Activated CD4-positive, alpha-beta T cell treated with anti-CD3 and anti-CD28 coated beads, Interleukin-2, amount 50 U/mL, for 48 hours (primary cell): ENCODE results near the gene BRD4.
"Not testable (repeated sequence)": the region's sequence is repeated elsewhere in the genome, so short reads cannot be mapped to it uniquely, and the experiment has no call there.

ENCODE experiments used
- DNase-seq, 2 experiments: peaks; one replicate each; pipeline ENCODE4 v3.0.0-alpha.2; 2020

BRD4 gene

DNA sequence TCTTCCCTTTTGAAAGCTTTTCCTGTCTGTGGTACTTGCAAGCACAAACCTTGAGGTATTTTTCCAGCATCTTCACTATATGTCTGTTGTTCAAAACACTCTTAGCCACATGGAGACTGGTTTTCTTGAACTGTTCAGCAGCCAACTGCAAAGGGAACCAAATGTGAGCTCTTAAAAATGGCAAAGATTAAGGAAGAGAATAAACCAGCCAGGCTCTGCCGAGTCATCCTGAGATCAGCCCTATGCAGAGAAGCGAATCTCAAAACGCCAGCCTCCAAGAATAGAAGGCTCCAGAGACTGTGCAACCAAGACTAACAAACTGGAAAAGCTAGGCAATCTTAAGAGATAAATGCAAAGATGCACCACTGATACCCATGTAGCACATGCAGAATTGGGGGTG lies 26.6 kb upstream of the BRD4 start:
- DNase-seq: no peak

DNA sequence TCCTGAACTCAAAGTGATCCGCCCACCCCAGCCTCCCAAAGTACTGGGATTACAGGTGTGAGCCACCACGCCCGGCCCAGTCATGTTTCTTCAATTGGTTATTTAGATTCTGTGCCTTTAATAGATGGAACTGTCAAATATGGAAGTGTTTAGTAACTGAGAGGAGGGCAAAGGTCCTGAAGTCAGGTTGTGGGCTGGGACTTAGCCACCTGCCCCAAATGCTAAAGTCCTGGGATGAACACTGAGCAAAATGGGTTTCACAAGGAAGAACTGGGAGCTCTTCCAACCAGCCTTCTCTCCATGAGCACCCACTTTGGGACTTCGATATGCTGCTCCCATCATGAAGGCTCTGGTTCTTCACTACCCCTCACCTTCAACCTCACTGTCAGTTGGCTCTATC lies 25.6 kb upstream of the BRD4 start:
- DNase-seq: no peak

DNA sequence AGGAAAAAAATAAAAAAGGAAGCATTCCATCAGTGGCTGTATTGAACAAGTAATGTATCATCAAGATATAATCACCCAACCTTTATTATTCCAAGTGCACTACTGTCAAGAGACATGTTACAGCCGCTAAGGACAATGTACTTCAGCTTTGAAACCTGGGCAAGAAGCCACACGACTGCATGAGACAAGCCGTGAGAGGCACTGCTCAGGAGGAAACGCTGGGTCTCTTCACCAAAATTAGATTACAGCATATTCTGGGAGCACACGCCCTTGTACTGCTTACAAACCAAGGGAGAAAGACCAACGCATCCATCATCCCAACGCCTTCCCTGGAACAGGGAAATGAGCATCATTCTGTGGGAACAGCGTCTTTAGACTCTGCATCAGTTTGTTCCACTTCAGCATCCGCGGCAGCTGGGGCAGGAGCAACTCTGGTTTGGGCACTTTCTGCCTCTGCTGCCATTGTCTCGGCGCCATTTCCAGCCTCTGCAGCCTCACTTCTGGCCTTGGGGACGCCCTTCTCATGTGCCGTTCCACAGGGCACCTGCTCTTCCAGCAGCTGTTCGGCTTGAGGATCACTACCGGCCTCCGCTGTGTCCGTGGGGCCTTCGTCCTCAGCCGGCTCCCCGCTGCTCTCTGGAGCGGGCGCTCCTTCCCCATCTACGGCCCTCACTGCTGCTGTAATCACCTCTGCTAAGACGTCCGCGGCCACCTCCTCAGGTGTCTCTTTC lies 22.4 kb upstream of the BRD4 start:
- no peak for DNase-seq

DNA sequence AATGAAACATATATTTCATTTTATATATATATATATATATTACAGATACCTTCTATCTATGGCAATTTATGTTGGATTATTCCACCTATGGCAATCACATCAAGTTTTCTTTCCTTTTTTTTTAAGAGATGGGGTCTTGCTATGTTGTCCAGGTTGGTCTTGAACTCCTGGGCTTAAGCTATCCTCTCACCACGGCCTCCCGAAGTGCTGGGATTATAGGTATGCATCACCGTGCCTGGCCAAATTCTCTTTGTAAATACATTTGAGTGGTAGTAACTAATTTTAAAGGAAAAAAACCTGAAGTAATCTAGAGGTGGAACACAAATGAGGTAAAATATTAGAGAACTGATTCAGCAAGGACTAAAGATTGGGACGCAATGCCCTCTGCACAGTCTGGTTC lies 21.6 kb upstream of the BRD4 start:
- no peak for DNase-seq

DNA sequence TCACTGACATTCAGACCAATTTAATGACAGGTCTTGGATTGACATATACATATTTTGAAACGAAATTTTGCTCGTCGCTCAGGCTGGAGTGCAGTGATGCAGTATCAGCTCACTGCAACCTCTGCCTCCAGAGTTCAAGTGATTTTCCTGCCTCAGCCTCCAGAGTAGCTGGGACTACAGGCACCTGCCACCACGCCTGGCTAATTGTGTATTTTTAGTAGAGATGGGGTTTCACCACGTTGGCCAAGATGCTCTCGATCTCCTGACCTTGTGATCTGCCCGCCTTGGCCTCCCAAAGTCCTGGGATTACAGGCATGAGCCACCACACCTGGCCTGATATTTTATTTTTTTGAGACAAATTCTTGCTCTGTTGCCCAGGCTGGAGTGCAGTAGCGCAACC lies 20.2 kb upstream of the BRD4 start:
- DNase-seq: not testable (repeated sequence)

DNA sequence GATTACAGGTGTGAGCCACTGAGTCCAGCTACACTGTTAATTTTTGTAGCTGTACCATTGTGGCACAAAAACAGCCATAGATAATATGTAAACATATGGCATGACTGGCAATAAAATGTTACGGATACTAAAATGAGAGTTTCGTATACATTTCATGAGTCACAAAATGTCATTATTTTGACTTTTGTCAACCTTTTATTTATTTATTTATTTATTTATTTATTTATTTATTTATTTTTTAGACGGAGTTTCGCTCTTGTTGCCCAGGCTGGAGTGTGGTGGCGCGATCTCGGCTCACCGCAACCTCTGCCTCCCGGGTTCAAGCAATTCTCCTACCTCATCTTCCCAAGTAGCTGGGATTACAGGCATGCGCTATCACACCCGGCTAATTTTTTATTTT lies 9.0 kb upstream of the BRD4 start:
- DNase-seq: not testable (repeated sequence)

DNA sequence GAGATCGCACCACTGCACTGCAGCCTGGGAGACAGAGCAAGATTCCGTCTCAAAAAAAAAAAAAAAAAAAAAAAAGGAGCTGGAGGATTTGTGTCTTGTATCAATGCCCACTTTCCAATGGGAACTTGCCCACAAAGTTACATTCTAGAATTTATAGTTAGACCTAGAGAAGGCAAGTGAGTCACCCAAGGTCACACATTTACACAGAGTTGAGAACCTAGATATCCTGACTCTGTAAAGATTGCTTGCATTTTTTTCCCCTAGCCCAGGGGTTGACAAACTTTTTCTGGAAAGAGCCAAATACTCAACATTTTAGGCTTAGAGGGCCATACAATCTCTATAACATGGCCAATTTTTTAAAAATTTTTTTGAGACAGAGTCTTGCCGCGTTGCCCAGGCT lies 7.7 kb upstream of the BRD4 start:
- no peak for DNase-seq

DNA sequence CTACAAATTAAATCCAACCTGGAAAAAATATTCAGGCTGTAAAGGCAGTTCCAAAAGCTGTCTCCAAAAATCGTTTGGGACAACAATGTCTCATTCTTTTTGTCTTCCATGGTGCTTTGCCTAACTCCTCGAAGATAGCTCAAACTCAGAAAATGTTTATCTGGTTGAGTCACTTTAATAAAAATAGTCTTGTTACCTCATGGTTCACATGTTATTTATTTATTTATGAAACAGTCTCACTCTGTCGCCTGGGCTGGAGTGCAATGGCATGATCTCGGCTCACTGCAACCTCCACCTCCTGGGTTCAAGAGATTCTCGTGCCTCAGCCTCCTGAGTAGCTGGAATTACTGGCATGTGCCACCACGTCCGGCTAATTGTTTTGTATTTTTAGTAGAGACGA lies 4.9 kb upstream of the BRD4 start:
- DNase-seq: no peak

DNA sequence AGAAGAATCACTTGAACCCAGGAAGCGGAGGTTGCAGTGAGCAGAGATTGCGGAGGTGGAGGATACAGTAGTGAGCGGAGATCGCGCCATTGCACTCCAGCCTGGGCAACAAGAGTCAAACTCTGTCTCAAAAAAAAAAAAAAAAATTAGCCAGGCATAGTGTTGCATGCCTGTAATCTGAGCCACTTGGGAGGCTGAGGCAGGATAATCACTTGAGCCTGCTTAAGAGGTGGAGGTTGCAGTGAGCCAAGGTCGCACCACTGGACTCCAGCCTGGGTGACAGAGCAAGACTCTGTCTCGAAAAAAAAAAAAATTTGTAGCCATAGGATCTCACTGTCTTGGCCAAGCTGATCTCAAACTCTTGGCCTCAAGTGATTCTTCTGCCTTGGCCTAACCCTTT lies 3.7 kb upstream of the BRD4 start:
- not testable (repeated sequence) for DNase-seq

DNA sequence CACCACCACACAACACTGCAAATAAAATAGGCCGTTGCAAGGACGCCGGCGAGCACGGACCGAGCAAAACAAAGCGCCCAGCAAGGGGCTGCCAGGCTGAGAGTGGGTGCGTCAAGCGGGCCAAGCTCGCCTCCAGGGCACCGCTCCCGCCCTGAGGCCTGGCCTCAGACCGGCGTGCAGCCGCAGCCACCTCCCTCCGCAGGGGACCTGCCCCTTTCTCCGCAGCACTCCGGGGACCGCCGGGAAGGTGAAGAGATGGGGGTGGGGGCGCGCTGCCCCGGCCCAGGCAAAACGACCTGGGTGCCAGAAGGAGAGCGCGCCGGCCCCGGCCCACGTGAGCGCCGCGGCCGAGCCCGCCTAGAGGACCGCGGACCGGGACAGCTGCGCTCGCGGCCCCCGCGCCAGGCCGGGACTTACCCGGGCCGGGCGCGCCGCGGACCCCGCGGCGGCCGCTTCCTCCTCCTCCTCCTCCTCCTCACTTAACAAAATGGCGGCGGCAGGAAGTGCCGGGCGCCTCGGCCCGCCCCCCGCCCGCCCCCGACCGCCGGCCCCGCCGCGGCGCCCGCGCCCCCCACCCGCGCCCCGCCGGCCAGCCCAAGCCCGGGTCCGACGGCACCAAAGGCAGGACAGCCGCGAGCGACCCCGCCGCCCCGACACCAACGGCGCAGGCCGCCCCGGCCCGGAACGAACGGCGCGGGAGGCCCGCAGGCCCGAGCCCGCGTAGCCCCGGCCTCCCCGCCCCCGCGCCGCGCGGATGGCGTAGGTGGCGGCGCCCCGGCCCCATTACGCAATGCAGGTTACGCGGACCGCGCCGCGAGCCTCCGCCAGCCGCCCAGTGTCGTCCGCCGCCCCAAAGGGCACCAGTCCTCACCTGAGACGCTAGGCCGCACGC lies 674 bp downstream of the BRD4 start:
- peak; percentile 59 to 67 for DNase-seq

DNA sequence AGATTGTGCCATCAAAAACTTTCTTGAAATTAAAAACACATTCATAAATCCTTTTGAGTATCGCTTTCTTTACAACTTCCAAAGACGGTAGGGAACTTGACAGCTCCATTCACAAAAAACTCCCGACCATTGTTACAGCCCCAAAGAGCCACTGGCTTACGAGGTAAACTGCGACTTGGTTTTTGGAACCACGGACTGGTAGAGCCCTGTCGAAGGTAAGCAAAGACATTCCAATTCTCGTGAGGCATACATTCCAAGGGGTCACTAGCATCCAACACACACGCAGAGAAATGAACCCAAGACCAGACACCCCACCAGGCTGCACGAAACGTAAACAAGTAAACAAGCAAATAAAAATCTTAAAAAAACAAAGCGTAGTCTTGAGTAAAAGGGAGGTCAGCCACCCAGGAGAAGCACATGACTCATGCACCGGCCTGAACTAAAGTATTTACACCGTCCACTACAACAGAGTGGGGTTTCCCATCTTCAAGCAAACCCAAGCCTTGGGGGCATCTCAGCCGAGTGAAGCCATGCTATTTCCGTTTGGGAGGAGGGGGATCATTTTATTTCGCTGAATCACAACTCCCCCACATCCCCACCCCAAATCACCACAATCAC lies 1.4 kb downstream of the BRD4 start:
- DNase-seq: no peak

DNA sequence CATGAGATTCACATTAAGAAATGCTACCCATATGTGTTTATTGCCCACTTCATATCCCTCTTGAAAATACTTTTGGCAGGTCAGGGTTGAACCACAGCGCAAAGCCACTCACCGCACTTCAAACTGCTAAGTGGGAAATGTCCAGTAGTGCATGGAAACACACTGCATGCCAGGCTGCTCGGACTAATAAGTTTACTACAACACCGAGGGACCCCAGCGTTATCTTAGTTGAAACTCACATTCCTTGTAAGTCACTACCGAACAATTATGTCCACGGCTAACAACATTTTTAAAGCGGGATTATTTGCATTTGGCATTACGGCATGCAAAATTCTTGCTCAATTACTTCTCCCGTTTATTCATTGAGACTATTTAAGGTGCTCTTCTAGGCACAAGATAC lies 4.0 kb downstream of the BRD4 start:
- DNase-seq: no peak

DNA sequence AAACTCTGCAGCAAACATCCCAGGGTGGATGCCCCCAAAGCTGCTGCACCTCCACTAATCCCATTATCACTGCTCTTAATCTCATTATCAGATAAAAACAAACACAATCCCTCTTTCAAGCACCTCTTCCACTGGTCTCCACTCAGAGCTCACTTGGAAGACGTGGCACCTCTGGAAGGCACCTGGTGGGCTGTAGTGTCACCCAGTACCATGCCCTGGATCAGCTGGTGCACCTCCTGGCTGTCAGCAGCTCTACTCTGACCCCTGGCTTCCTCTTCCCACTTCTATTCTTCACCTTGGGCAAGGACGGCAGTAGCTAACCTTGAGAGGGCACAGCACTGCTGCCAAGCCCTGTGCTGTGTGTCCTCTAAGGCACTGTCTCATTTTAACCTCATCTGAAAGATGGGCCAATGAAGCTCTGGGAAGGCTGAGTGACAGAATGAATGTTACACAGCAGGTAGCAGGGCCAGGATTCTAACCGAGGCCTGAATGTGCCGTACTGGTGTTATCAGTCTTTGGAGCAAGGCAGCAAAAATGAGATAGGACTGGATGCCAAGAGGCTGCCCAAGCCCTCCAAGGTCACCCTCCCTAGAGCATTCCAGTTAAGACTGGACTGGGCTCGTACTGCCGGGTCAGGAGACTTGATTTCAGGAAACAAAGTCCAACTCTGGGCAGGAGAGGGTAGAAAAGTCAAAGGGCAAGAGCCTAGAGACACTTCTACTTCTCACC lies 7.4 kb downstream of the BRD4 start:
- no peak for DNase-seq

DNA sequence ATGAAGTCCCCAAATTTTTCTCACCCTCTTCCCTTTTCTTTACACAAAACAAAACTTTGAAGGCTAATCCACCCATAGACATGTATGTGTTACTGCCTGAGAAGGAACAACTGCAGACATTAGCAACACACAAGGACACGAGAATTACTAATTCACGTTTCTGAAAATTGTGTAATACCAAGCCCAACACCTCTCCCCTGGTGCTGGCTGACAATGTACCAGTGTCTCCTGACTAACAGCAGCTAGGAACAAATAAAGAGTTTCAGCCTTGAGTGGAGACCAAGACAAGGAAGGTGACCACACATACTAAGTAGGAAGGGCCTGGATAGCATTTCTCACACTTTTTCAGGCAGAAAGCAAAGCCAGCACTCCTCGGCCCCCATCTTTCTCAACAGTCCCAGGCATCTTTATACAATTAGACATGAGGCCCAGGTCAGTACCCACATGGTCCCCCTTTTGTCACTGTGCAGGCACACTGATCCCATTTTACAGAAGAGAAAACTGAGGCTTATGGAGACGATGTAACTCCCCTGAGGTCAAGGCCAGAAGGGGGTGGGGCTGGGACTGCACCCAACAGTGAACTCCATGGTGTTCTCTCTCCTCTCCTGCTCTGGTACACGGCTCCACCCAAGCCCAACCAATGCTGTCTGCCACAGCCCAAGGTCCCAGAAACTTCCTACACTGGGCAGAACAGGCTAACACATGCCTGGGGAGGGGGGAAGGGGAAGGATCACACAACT lies 8.7 kb downstream of the BRD4 start:
- no peak for DNase-seq

DNA sequence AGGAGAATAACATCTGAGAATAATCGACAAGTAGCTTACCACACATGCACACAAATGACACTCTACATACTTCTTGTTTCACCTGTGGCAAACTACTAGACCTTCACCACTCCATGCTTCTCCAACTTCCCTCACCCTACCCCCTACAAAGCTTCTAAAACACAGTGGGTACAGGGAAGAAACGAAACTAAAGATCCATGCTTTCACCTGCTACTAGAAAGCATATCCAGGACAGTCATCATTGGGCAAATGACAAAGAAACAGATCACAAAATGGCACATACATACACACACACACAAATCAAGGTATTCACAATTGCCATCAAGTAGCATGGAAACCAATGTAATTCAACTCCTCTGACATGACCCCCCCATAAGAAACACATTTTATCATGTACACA lies 10.6 kb downstream of the BRD4 start:
- DNase-seq: no peak

DNA sequence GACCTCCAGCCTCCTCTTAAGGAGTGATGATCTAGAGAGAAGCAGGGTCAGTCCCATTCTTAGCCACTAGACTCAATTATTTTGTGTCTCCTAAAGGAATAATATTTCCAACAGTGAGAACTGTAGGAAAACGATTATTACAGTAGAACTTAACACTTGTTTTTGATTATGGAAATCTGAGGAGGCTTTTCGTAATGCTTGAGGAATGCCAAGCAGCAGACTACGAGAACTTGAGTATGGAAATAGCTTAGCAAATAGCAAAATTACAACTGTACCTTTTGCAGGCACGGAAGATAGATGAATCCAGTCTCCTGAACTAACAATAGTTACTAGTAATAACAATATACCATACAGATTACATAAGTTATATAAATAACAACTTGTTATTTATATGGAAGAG lies 12.2 kb downstream of the BRD4 start:
- no peak for DNase-seq

DNA sequence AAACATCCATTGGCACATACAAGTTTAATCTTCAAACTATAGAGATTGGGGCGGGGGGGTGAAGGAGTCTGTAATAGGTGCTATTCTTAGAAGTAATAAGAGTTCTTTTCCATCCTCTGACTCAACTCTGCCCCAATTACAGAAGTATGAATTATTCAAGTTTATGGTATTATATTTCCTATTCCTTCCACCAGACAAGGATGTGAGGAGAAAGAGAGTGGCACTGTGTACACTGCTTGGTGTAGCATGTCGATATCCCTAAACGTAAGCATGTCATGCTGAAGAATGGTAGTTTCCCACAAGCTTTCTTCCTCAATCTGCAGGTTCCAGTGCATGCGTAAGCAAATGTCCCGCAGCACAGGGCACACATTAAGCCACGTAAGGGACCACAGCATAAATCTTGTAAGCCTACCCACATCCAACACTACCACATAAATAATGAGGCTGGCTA lies 14.1 kb downstream of the BRD4 start:
- no peak for DNase-seq

DNA sequence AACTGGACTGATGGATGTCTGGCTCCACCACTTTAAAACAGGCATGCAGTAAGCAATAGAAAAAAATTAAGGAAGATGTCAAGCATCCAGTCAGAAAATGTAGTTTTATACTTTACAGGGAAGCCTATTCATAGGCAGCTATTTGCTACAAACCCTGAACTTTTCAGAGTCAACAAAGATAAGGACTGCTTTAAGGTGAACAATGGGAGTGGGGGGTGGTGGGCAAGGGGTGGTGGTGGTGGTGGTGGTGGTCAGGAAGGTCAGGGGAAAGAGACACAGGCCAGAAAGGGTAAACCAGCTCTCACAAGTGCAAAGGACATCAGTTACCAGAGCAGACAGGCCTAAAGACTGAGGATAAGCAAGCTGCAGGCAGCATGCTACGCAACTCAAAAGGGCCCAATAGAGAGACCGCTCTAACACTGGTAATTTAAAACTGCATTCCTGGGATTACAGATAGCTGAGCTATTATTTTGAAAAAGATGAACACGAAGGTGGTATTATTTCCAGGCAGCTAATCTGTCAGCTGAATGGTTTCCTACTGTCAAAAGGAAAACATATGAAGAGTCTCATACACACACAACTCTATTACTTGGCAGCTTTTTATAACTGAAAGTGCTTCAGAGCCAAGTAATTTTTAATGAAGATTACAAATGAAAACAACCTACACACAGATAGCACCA lies 14.8 kb downstream of the BRD4 start:
- DNase-seq: no peak

DNA sequence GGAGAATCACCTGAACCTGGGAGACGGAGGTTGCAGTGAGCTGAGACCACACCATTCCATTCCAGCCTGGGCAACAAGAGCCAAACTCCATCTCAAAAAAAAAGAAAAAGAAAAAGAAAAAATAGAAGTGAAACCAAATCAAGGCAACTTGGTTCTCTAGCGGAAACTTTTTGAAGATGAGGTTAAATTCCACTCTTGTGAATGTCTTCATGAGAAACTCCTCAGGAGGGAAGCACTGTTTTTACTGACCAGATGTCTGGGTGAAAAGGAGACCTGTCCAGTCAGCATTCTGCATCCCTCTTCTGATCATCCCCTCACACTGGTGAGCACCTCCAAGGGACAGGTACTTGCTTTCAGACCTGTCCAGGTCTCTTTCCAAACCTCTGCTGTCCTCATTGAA lies 15.8 kb downstream of the BRD4 start:
- no peak for DNase-seq

DNA sequence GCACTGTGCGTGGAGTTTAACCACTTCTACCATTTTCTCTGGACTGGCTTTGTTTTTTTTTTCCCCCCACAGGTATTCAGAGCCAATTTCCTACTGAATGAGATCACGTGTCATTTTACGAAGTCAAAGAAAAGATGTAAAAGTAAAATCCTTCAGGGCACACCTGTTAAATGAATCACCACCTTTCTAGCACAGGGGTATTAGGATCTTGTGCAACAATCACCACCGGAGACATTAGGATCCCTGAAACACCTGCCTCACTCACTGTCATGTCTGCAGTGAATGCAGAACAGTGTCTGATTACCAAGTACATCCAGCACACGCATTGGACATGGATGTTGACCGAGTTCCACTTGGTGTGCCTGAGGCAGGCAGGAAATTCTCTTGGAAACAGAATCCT lies 17.2 kb downstream of the BRD4 start:
- DNase-seq: no peak

DNA sequence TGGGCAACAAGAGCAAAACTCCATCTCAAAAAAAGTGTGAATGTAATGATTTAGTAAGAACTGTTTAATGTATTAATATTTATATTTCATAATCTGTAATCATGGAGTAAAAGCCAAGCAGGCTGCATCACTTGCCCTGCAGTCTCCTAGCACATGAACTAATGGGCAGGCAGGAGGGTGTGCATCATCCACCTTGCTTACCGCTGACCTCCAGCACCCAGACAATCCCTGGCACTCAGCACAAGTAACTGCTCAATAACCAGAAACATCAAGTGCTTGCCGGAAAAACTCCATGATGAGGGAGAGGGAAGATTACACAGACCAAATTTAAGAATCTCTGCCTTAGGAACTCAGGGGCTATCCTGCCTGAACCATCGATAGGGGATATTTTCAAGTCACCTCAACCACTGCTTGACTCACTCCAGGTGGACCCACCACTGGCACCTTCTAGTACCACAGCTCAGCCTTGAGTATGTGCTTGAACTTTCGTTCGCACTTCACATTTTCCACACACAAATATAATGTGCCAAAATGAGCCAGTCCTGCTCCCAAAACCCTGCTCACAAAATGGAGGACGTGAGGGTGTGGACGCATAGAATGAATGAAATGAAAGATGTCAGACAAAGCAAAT lies 18.6 kb downstream of the BRD4 start:
- no peak for DNase-seq
